Amygdala (tissue), 56 donors: Measurements from ENCODE around the gene TRPT1.

Experiments
- DNase-seq, 56 donors: peaks; one replicate each; lab custom pipeline; 2025; lab: John Stamatoyannopoulos, UW

TRPT1 gene

GRCh38 chr11:64232182-64232966 is 6.4 kb upstream of the TRPT1 start:
- DNase-seq = no peak

GRCh38 chr11:64231546-64231945 is 5.6 kb upstream of the TRPT1 start:
- DNase-seq = no peak

DNA sequence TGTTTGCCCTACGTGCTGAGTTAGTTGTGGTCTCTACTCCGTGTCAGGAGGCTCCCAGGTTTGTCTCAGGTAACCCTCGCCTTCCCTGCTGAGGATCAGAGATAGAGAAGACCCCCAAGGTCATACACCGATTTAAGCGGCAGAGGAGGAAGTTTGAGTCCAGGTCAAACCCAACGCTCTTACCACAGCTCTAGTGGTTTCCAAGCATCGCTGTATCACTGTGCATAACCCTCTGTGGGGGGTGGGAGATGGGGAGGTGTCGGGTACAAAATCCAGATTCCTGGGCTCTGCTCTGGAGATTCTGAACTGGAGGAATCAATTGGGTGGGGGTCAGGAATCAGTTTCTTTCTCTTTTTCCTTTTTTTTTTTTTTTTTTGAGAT is 5.0 kb upstream of the TRPT1 start:
- DNase-seq = no peak

- peak in 55 of 56 donors; percentile 23 to 93 (median 80) for DNase-seq
These were observed 4.4 kb upstream of the TRPT1 start, which contains the start of gene DNAJC4 for GRCh38 chr11:64230171-64230984. TSS of gene DNAJC4 (plus strand) at chr11:64230548. CDS start at chr11:64230855, 307 bp downstream.

DNA sequence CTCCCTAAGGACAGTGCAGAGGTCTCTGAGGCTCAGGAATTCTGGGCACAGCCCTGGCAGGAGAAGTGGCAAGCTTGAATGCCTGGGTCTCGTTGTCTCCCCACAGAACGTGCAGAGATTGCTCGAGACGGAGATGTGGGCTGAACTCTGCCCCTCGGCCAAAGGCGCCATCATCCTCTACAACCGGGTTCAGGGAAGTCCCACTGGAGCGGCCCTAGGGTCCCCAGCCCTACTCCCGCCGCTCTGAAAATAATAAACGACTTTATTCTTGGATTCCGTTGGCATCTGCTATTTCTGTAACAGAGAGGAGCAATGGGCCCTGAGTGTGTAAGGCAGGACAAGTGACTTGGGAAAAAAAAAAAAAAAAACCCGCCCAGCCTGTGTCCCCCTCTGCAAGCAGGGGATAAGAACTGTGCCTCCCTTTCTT is 3.8 kb upstream of the TRPT1 start:
- no peak for DNase-seq

DNA sequence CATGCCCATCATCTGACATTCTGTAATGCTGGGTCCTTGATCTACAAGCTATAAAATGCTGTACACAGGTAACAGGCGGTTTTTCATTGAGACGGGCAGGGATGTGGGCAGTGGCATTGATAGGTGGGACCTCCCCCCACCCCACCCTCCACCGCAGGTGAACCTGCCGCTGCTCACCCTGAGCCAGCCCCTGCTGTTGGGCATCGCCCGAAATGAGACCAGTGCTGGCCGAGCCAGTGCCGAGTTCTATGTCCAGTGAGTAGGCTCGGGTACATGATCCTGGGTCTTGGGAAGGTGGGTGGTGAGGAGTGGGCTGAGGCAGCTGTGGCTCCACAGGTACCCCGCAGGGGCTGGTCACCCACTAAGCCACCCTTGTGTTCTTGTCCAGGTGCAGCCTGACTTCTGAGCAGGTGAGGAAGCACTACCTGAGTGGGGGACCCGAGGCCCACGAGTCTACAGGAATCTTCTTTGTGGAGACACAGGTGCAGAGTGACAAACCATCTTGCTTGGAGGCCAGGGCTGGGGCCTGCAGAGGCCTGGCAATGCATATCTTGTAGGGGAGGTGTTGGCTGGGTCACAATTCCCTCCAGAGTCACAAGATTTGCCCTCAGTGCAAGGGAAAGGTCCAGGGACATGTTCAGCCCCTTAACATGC is 3.2 kb upstream of the TRPT1 start:
- DNase-seq = no peak

GRCh38 chr11:64227405-64227956 is 1.5 kb upstream of the TRPT1 start:
- DNase-seq = no peak

- DNase-seq = peak in 15 of 56 donors; percentile 22 to 62 (median 39)
These were observed 593 bp upstream of the TRPT1 start for GRCh38 chr11:64226507-64227051.

GRCh38 chr11:64224891-64225607 is 937 bp downstream of the TRPT1 start:
- no peak for DNase-seq

DNA sequence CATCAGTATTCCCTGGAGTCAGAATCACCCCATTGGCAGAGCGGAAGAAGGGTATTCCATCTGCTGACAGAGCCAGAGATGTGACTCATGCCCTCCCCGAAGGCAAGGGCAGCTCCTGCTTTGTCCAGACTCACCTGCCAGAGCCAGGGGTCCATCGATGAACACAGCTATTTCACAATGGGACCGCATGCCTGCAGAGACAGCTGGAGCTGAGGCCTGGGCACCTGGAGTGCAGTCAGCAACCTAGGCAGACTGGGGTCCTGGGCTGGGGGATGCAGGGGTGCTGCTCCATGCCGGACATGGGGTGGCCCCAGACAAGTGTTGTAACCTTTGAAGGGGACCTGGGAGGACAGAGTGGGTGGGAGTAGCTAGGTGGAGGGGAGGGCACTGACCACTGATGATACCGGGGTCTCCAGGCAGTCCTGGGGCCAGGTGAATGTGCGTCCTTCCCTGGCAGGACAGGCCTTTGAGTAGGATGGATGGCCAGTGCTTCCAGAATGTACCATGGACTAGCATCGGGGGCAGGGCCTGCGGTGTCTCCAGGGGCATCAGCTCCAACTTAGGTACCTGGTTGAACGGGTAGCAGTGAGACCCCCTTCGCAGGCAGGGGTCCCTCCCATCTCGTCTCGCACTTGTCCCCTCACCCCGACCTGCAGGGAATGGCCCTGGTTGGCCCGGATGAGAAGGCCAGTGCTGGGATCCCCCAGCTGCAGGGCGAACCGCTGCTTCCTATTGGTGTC is 1.7 kb downstream of the TRPT1 start:
- DNase-seq = no peak

DNA sequence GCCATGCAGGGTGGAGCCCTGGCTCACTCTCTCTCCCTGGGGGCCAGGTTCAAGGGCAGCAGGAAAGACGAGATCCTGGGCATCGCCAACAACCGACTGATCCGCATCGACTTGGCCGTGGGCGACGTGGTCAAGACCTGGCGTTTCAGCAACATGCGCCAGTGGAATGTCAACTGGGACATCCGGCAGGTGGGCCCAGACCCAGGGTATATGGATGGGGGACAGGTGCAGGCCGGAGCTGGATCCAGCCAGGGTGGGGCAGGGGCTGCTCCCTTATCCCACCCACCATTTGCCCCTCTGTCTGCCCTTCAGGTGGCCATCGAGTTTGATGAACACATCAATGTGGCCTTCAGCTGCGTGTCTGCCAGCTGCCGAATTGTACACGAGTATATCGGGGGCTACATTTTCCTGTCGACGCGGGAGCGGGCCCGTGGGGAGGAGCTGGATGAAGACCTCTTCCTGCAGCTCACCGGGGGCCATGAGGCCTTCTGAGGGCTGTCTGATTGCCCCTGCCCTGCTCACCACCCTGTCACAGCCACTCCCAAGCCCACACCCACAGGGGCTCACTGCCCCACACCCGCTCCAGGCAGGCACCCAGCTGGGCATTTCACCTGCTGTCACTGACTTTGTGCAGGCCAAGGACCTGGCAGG is 2.9 kb downstream of the TRPT1 start:
- DNase-seq = no peak

DNA sequence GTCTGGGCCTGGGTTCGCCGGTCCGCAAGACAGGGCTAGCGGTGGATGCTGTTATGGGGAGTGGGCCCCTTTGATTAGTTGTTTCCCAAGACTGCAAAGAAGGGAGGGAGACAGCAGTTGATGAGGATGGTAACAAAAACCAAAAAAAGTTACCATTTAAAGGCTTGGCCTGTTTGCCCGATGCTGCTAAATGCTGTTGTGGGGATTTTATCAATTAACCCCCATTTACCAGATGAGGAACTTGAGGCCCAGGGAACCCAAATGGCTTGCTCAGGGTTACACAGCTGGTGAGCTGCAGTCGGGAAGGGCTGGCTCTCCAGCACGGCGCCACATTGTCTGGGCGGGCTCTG is 3.4 kb downstream of the TRPT1 start:
- no peak for DNase-seq

DNA sequence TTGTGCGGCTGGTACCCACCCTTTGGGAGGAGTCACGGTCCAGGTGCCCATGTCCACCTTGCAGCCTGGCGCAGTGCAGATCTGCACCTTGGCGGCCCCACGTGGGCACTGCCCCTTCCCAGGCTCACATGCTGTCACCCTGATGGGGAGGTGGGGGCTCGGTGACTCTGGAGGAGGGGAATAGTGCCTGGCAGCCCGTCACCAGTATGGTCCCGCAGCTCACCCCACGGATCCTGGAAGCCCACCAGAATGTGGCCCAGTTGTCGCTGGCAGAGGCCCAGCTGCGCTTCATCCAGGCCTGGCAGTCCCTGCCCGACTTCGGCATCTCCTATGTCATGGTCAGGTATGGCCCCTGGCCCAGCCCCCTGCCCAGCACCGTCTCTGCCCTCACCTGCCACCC is 5.2 kb downstream of the TRPT1 start:
- DNase-seq = no peak

DNA sequence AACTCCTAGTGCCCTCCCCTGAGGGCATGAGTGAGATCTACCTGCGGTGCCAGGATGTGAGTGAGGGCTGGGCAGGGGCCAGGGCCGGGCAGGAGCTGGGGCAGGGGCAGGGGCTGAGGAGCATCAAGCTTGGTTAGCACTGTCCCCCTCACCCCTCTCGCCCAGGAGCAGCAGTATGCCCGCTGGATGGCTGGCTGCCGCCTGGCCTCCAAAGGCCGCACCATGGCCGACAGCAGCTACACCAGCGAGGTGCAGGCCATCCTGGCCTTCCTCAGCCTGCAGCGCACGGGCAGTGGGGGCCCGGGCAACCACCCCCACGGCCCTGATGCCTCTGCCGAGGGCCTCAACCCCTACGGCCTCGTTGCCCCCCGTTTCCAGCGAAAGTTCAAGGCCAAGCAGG is 5.7 kb downstream of the TRPT1 start:
- DNase-seq = no peak

GRCh38 chr11:64219755-64220154 is 6.2 kb downstream of the TRPT1 start:
- DNase-seq = no peak

GRCh38 chr11:64219354-64219684 is 6.7 kb downstream of the TRPT1 start:
- DNase-seq = no peak

GRCh38 chr11:64218628-64219353 is 7.2 kb downstream of the TRPT1 start:
- DNase-seq = peak in 3 of 56 donors; percentile 28 to 32 (median 29)

DNA sequence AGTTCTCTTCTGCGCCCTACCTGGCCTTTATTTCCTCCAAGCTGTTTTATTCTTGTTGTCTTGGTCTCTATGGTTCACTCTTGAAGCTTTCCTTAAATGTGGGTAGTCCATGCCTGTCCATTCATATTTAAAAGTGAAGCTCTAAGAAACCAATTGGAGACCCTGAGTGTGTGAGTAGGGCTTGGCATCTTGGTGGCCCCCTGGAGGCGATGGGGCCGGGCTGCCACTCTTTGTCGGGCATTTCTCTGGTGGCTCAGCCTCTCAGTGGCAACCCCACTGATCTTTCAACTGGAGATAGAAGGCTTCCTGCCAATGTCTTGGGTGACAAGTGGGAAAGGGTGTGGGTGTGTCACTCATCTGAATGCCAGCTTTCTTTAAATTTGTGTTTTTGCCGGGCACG is 9.1 kb downstream of the TRPT1 start:
- DNase-seq = no peak
